Measurements from ENCODE around the gene PTPRO.

DNA sequence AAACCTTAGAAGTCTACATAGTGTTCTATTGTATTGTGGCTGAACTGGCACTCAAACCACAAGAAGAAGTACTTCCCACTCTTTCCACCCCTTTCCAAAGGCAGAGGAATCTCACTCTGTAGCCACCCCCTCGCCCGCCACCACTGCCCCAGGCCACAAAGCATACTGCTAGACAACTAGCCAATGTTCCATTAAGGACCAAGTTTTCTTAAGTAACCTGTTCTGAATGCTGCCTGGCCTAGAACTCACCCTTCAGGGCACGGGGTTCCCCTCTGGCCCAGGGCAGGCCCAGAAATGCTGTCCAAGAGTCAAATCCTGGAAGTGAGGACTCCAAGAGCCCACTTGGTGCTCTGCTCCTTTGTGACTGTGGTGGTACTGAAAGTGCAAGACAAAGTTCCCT, 15.7 kb upstream of the PTPRO start:
- TF ChIP-seq, protein P1, sequence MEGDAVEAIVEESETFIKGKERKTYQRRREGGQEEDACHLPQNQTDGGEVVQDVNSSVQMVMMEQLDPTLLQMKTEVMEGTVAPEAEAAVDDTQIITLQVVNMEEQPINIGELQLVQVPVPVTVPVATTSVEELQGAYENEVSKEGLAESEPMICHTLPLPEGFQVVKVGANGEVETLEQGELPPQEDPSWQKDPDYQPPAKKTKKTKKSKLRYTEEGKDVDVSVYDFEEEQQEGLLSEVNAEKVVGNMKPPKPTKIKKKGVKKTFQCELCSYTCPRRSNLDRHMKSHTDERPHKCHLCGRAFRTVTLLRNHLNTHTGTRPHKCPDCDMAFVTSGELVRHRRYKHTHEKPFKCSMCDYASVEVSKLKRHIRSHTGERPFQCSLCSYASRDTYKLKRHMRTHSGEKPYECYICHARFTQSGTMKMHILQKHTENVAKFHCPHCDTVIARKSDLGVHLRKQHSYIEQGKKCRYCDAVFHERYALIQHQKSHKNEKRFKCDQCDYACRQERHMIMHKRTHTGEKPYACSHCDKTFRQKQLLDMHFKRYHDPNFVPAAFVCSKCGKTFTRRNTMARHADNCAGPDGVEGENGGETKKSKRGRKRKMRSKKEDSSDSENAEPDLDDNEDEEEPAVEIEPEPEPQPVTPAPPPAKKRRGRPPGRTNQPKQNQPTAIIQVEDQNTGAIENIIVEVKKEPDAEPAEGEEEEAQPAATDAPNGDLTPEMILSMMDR (conservative IDR thresholded peaks at IDR 0.05): no peak
- no peak for TF ChIP-seq ZFX (IDR thresholded peaks at IDR 0.05)
